ENCODE results near the gene WDR59.
A peak's percentile ranks its signal among the peaks of the same experiment; 100 is the strongest.
"Not testable (repeated sequence)": the region's sequence is repeated elsewhere in the genome, so short reads cannot be mapped to it uniquely, and the experiment has no call there.

WDR59 gene, protein sequence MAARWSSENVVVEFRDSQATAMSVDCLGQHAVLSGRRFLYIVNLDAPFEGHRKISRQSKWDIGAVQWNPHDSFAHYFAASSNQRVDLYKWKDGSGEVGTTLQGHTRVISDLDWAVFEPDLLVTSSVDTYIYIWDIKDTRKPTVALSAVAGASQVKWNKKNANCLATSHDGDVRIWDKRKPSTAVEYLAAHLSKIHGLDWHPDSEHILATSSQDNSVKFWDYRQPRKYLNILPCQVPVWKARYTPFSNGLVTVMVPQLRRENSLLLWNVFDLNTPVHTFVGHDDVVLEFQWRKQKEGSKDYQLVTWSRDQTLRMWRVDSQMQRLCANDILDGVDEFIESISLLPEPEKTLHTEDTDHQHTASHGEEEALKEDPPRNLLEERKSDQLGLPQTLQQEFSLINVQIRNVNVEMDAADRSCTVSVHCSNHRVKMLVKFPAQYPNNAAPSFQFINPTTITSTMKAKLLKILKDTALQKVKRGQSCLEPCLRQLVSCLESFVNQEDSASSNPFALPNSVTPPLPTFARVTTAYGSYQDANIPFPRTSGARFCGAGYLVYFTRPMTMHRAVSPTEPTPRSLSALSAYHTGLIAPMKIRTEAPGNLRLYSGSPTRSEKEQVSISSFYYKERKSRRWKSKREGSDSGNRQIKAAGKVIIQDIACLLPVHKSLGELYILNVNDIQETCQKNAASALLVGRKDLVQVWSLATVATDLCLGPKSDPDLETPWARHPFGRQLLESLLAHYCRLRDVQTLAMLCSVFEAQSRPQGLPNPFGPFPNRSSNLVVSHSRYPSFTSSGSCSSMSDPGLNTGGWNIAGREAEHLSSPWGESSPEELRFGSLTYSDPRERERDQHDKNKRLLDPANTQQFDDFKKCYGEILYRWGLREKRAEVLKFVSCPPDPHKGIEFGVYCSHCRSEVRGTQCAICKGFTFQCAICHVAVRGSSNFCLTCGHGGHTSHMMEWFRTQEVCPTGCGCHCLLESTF

DNA sequence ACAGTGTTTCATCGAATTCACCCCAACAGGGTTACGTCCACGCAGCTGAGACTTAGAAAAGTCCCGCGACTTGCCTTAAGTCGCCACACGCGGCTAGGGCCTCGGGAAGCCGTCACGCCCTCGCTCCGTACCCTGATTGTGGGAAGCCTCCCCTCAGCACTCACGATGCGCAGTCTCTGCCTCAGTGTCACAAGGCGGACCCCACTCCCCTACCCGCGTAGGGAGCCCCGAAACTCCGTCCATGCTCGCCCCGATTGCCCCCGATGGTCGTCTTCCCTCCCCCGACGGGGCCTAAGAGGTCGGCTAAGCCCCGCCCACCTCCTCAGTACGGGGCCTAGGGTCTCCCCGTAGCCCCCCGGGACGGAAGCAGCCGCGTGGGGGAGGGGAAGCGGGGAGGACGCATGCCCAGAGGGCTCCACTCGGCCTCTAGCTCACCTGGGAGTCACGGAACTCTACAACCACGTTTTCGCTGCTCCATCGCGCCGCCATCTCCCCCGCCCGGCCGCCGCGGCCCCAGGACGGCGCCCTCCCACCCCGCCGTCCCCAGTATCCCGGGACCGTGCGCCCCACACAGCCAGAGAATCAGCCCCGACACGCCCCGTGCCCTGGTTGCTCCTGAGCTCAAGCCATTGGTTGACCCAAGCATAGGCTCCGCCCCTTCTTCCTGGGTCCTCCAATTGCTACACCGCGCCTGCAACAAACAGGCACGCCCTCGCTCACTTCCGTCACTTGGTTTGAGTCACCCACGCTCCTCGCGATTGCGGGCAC is at the start of gene WDR59:
Gene WDR59, minus strand, starts transcription at position 595 of the 768 bp plus-strand sequence. Its CDS starts 106 bp downstream, at position 489.
- peak; percentile 100 for DNase-seq (ENCODE audit: low spot score)

DNA sequence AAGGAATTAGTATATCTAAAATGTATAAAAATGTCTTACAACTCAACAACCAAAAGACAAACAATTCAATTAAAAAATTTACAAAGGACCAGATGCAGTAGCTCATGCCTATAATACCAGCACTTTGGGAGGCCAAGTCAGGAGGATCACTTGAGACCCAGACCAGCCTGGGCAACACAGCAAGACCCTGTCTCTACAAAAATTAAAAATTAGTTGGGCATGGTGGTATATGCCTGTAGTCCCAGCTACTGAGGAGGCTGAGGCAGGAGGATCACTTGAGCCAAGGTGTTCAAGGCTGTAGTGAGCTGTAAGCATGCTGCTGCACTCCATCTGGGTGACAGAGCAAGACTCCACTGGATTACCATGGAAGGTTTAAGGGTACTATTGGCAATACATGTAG is 47.7 kb upstream of the WDR59 start:
- no peak for DNase-seq (ENCODE audit: low spot score)

DNA sequence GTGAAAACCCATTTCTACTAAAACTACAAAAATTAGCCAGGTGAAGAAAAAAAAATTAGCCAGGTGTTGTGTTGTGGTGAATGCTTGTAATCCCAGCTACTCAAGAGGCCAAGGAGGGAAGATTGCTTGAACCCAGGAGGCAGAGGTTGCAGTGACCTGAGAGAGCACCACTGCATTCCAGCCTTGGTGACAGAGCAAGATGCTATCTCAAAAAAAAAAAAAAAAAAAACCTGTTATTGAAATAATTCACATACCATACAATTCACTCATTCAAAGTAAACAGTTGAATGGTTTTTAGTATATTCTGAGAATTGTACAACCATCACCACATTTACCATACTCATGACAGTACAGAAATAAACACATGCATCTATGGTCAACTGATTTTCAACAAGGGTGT is 44.9 kb upstream of the WDR59 start:
- no peak for DNase-seq (ENCODE audit: low spot score)

DNA sequence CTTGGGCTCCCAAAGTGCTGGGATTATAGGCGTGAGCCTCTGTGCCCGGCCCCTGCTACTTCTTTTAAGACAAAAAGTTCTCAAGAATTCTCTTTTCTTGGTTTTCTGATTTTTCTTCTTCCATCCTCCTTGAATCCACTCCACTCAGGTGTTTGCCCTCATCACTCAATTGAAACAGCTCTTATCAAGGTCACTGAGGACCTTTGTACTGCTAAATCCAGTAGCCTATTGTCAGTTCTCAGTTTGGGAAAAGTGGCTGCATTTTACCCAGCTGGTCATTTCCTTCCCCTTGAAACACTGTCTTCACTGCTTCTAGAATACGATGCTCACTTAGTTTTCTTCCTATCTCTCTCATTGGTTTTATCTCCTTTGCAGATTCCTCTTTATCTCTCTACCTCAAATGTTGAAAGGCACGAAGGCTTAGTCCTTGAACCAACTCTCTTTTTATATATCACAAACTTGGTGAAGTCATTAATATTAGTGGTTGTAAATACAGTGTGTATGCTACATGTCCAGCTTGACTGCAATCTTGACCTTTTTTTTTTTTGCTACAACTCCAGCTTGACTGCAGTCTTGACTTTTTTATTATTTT is 43.7 kb upstream of the WDR59 start:
- DNase-seq (ENCODE audit: low spot score): no peak

DNA sequence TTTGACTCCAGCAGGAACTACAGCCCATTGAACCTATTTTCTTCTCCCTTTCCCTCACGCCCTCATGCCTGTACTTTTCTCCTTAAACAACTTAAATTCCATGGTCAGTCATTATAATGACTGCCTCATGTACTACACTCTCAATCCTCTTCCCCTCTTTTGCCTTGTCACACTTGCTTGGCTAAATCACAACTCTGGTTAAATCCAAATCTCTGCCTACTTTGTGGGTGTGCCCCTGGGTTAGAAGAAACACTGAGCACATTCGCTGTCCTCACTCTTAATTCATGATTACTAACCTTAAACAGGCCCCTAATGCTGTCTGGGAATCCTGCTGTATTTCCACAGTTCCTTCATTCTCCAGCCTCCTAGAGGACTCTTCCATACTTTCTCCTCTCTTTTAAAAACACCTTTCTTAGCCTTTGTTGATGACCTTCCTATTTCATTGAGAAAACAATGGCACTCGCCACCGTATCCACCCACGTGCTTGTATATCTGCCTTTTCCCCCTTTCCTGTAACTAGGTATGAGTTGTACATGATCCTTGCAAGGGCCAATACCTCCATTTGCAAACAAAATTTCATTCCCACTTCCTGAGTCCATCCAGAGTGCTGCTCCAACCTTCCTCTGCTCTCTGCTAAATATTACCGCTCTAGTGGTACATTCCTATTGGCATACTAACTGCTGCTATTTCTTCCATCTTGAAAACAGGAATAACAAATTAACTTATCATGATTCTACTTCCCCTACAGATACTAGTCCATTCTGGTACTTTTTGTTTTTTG is 42.8 kb upstream of the WDR59 start:
- no peak for DNase-seq (ENCODE audit: low spot score)

DNA sequence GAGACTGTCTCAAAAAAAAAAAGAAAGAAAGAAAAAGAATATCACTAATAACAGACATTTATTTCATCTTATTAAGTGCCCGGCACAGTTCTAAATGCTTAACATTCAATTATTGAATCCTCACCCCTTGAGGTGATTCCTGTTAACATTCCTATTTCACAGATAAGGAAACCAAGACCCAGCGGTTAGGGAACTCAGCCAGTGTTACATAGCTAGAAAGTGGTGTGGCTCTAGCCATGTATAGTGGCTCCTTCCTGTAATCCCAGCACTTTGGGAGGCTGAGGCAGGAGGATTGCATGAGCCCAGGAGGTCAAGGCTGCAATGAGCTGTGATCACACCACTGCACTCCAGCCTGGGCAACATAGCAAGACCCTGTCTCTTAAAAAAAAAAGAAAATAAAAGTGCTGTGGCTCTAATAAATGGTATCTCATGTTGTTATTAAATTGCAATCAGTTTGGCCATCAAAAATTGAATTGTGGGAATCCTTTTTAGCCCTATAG is 42.0 kb upstream of the WDR59 start:
- DNase-seq (ENCODE audit: low spot score): no peak

DNA sequence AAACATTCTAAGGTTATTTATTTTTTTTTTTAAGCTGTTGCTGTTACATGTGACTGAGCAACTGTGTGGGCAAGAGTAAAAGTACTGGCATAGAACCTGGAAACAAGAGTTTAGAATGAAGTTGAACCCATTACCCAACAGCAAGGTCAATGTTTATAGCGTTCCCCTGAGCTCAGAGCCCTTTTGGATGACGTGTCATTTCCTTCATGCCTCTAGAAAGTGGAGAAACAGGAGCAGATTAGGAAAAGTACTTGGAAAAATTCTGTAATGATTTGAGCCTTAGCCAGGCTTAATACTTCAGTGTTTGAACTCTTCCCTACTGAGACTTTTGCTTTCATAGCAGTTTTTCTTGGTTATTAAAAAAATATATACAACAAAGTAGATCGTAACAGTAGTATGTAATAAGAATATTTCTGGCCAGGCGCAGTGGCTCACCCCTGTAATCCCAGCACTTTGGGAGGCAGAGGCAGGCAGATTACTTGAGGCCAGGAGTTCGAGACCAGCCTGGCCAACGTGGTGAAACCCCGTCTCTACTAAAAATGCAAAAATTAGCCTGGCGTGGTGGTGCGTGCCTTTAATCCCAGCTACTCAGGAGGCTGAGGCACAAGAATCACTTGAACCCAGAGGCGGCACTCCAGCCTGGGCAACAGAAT is 41.4 kb upstream of the WDR59 start:
- DNase-seq (ENCODE audit: low spot score): not testable (repeated sequence)

DNA sequence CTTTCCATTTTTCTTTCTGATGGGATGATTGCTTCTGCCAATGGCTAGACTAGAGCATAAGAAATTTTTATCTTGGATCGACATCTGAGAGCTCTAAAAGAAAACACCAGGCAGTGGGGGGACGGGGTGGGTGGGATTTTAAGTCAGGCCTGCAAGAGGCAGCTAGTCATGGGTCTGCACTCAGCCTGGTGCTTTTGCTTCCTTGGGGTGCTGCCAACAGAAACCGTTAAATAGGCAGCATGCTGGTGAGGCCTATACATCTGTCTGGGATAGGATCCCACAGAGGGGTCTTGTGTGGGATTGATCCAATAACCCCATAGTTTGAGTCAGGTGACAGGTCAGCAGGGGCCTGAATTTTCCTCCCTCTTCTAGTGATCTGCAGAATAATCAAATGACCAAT is 40.8 kb upstream of the WDR59 start:
- DNase-seq (ENCODE audit: low spot score): no peak

DNA sequence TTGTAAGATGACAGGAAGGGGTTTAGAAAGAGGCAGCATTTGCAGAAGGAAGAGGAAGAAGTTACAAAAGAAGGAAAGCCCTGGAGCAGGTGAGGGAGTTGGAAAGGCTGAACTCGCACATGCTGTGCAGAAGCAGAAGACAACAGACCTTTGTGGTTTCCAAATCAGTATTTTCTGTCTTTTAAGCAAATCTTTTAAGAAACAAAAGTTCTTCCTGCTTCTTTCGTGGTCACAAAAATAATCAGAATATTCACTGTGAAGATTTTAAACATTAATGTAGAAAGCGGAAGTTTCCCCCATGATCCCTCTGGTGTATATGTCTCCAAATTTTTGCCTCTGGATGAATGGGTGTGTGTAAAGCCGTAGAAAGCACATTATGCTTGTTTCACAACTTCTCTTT is 39.7 kb upstream of the WDR59 start:
- DNase-seq (ENCODE audit: low spot score): no peak

DNA sequence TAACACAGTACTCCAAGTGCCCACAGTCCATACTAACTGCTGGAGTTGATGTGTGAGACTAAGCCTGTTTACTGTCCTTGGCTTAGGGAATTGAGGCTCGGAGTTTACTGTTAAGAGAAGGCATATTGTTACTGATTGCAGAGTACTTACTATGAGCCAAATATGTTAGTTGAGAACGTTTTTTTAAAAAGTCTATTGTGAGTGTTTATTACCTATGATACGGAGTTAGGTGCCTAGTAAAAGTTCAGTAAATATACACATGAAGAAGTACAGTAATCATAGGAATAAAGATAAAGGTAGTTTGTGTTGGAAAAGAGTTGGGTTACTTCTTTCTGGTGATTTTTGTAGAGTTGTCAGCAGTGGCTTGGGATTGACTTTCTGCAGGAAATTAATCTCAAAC is 39.3 kb upstream of the WDR59 start:
- DNase-seq (ENCODE audit: low spot score): no peak

DNA sequence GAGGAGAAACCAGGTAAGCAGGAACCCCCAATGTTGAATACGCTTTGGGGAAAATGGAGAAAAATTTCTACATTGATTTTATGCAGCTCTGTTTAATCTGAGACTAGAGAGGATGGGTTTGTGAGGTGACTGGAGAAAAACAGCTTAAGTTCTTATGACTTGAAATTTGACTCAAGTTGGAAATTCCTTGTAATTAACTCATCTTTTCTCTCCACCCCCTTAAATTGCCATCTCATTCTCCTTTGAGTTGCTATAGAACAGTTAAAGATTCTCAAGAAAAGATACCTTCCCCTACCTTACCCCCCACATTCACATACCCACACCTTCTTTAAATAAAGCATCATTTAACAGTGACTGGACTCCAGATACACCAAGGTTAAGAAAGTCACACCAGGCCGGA is 38.1 kb upstream of the WDR59 start:
- no peak for DNase-seq (ENCODE audit: low spot score)

DNA sequence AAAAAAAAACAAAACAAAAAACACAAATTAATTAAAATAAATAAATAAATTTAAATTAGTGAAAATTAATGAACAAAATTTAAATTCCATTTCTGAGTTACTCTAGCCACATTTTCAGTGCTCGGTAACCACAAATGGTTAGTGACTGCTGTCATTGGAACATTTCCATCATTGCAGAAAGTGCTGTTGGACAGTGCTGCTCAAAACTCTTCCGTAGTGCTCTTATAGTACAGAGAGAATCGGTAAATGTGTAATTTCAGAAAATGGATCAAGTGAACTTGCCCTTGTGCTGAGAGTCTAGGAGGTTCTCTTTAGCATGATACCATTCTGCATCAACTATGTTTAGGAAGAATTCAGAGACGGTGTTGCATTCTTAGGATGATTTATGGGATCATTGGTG is 37.6 kb upstream of the WDR59 start:
- DNase-seq (ENCODE audit: low spot score): no peak

DNA sequence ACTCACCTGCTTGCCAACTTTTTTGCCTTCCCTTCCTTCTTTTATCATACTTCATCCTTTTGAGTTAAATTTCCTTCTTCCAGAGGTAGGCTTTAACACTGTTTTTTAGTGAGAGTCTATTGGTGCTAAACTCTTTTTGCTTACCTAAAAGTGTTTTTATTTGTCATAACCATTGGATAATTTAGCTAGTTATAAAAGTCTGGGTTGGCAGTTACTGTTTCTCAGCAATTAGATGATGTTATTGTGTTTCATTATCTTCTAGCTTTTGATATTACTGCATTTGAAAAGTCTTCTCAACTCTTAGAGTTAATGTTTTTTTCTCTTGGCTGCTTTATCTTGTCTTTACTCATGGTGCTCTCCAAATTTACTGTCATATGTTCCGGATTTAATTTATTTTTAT is 36.5 kb upstream of the WDR59 start:
- DNase-seq (ENCODE audit: low spot score): no peak

DNA sequence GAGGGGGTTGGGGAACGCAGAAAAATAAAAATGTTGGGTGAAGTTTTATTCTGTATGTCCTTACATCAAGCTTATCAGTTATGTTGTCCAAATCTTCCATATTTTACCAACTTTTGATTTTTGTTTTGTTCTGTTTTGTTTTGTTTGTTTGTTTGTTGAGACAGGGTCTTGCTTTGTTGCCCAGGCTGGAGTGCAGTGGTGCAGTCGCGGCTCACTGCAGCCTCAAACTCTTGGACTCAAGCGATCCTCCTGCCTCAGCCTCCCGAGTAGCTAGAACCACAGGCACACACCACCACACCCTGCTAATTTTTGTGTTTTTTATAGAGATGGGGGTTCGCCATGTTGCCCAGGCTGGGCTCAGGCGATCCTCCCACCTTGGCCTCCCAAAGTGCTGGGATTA is 34.7 kb upstream of the WDR59 start:
- DNase-seq (ENCODE audit: low spot score): no peak

DNA sequence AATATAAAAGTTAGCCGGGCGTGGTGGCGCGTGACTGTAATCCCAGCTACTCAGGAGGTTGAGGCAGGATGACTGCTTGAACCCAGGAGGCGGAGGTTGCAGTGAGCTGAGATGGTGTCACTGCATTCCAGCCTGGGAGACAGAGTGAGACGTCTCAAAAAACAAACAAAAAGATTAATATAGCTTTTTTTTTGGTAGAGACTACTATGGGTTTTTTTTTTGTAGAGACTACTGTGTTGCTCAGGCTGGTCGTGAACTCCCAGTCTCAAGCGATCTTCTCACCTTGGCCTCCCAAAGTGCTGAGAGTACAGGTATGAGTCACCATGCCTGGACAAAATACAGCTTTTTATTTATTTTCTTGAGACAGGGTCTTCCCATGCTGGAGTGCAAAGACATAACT is 34.1 kb upstream of the WDR59 start:
- no peak for DNase-seq (ENCODE audit: low spot score)

DNA sequence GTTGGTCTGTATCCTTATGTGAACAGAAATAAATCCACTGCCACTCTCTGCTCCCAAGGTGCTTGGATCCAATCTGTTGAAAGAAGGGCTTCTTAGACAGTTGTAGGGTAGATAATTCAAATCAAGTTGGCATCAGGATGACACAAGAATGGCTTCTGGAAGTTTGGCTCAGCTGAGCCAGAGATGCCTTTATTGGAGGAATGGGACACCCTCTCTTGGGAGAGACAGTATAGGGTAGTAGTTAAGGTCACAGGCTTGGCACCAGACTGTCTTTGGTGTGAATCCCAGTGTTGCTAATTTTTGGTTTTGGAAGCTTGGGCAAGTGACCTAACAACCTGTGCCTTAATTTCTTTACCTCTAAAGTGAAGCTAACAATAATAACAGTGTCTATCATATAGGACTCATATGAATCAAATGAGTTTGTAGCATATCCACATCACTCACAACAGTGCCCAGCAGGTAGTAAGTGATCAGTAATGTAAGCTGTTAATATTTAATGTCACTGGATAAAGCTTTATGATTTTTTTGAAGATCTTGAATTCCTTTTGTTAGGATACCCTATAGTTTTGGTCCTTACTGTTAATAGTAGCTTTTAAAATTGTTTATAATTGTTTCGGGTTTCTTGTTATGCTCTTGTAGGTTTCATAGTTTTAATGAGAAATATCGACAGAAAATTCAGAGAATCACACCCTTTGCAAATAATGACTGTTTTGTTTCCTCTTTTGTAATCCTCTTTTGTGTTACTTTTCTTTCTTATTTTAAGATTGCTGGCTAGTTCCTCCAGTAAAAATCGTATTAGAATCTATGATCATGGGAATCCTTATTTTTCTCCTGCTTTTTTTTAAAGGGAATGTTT is 33.0 kb upstream of the WDR59 start:
- no peak for DNase-seq (ENCODE audit: low spot score)

DNA sequence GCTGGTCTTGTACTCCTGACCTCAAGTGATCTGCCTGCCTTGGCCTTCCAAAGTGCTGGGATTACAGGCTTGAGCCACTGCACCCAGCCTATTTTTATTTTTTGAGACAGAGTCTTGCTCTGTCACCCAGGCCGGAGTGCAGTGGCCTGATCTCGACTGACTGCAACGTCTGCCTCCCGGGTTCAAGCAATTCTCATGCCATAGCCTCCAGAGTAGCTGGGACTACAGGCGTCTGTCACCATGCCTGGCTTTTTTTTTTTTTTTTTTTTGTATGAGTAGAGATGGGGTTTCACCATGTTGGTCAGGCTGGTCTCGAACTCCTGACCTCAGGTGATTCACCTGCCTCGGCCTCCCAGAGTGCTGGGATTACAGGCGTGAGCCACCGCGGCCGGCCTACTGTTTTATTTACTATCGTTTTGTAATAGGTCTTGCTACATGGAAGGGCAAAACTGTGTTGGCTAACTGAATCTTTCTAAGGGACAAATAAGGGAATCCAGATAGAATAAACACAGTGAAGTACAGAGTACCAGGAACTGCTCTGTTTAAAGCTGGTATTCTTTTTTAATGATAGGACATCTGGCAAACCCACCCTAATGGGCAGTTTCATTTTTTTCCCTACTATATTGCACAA is 31.6 kb upstream of the WDR59 start:
- not testable (repeated sequence) for DNase-seq (ENCODE audit: low spot score)

DNA sequence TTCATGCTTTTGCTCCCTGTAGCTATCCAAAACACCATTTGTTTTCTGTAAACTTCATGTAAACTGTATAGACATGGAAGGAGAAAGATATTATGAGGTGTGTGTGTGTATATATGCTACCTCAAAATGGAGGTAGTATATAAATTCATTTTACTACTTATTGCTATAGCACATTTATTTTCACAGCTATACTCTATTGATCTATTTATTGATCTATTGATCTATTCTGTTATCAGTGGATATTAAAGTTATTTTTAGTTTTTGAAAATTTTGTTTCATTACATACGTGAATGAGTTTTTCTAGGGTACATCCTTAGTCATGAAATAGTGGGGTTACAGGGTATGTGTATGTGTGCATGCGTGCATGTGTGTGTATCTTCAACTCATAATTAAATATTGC is 29.4 kb upstream of the WDR59 start:
- DNase-seq (ENCODE audit: low spot score): no peak

DNA sequence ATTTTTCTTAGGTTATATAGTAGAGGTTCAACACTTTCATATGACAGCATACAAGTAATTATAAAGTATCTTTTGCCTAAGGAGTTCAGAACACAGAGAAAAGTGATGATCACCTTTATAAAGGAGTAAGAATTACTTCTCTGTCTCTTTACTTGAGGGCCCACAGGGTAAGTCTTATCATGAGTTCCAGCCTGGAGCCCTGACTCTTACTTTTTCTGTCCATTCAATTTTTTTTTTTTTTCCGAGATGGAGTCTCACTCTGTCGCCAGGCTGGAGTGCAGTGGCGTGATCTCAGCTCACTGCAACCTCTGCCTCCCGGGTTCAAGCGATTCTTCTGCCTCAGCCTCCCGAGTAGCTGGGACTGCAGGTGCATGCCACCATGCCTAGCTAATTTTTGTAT is 28.2 kb upstream of the WDR59 start:
- not testable (repeated sequence) for DNase-seq (ENCODE audit: low spot score)

Measured in Ammon's horn (tissue), 1 donor.